GM21360 (cell line): ENCODE measurements around the gene ZNF326.
"Not testable (repeated sequence)": the region's sequence is repeated elsewhere in the genome, so short reads cannot be mapped to it uniquely, and the experiment has no call there.

Experiments
- ATAC-seq: cut with Tn5 transposase; IDR thresholded peaks from one replicate; pipeline ENCODE4 v1.9.1; 2021; ENCODE audit warnings: mild to moderate bottlenecking, moderate library complexity; ENCODE audit not compliant: unreplicated experiment

ZNF326 gene

GRCh38 chr1:89966656-89967055 lies 28.3 kb upstream of the ZNF326 start:
- ATAC-seq: no peak

DNA sequence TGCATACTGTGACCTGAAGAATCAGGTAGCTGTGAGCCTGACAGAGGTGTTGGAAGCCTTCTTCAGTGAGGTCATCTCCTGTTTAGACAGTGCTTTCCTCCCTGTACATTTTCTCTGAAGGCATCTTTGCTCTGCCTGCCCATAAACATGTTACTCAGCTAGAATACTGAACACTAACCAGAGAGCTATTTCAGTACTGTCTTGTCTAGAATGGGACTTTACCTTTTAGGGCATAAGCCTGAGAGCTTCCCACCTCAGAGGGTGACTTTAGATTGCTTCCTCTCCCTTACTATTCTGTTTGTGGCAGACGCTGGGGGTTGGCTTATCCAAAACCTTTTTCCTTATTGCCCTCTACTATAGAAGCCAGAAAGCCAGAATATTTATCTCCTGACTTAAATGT lies 23.3 kb upstream of the ZNF326 start:
- ATAC-seq: peak; percentile 73

GRCh38 chr1:89972024-89972423 lies 22.9 kb upstream of the ZNF326 start:
- ATAC-seq: no peak

DNA sequence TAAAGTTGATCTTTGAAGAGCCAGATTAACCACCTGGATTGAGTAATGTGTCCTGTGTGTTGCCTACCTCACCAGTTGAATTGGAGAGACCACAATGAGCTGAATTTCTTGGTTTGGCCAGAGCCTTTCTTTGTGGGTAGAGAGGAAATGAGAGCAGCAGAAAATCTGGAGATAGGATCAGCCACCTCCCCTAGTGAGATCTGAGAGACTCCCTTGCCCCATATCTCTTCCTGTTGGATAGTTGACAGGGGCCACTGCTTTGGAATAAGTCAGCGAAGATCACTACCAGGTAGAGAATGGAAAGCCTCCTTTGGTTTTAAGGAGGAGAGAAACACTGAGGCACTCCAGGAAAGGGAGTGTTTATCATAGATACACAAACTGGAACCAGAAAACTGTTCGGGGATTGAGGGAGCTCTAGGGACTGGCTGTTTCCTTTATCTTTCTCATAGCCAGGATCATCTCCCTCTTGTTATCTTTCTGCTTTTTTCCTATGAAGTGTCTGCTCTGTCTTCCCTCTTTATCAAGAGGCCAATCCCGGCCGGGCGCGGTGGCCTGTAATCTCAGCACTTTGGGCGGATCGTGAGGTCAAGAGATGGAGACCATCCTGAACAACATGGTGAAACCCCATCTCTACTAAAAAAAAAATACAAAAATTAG lies 21.3 kb upstream of the ZNF326 start:
- ATAC-seq: no peak

DNA sequence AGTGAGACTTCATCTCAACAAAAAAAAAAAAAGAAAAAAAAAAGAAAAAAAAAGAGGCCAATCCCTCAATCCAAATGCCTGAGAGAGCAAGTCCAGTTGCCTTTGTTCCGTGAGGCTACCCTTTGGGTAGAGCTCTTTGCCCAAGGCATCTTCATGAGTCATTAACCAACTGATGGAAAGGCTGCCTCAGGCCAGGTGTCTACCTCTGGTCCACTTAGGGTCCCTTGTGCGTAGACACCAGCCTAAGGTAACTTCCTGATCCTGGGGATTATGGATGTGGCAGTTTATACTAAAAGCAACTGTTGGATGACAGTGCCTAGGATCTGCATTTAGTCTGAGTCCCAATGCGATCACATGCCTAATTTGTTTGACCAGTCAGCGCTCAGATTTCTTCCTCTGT lies 20.7 kb upstream of the ZNF326 start:
- ATAC-seq: no peak

- ATAC-seq: no peak
These were observed 20.0 kb upstream of the ZNF326 start for GRCh38 chr1:89974696-89975470.

DNA sequence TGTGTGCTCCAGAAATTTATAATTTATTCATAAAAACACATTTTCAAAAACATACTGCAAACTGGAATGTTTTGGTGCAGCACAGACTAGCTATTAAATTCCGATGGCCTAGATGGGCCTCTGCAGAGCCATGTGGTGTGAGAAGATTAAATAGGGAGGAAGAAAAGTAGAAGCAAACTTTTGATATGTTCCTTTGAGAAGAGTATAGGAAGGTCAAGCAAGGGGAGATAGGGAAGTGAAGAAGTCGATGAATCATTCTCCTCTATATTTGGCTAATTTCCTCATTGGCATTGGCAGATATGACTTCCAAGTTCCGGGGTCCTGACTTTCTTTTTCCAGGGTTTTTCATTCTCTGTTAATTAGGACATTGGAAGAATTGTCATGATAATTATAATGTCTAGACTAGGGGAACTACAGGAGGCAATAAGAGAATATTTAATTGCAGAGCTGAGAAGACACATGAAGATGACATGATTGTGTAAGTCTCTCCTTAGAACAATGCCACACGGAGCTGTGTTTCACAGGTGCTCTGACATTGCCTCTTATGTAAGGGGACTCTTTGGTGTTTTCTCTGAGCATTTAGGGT lies 19.3 kb upstream of the ZNF326 start:
- no peak for ATAC-seq

DNA sequence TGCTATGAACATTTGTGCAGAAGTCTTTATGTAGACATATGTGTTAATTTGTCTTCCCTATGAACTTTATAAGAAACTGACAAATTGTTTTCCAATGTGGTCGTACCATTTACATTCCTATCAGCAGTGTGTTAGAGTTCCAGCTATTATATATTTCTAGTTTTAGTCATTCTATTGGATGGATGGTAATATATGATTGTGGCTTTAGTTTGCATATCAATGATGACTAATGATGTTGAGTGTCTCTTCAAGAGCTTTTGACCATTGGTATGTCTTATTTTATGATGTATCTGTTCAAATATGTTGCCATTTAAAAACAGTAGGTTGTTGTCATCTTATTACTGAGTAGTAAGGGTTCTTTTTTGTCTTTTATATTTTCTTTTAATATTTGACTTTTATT lies 16.2 kb upstream of the ZNF326 start:
- no peak for ATAC-seq

- ATAC-seq: no peak
These were observed 14.3 kb upstream of the ZNF326 start for GRCh38 chr1:89980605-89981004.

DNA sequence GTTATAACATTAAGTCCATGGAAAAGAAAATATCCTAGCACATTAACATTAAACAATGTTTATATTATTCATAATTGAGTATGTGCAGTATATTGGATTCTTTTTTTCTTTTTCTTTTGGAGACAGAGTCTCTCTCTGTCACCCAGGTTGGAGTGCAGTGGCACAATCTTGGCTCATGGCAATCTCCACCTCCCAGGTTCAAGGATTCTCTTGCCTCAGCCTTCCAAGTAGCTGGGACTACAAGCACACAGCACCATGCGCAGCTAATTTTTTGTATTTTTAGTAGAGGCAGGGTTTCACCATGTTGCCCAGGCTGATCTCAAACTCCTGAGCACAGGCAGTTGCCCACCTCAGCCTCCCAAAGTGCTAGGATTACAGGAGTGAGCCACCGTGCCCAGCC lies 12.1 kb upstream of the ZNF326 start:
- ATAC-seq: not testable (repeated sequence)

GRCh38 chr1:89984564-89985116 lies 10.3 kb upstream of the ZNF326 start:
- not testable (repeated sequence) for ATAC-seq

GRCh38 chr1:89986020-89986419 lies 8.9 kb upstream of the ZNF326 start:
- no peak for ATAC-seq

DNA sequence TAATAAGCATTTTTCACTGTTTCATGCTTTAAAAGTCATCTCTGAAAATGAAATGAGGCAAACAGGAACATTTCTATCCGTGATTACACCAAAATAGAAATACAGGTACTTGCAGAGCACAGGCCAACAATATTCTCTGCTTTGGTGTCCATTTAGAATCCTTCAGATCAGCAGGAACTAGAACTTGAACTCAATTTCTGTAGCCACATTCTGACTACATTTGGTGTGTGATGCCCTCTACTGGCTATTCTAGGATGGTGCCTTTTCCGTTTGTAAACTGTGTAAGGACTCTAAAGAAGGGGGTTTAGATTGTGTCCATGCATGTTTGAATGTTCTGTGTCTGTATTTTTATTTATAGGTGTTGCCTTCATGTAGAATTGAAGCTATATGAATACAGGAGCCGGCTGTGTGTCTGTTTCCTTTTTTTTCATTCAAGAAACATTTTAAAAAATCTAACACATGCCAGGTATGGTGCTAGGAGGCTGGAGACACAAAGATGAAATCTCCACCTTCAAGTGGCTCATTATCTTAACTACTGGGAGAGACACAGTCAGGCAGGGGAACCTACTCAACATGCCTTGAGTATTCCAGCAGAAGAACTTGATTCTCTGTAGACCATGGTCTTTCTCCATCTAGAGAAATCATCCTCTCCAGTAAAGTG lies 7.6 kb upstream of the ZNF326 start:
- peak; percentile 81 for ATAC-seq

- no peak for ATAC-seq
These were observed 5.8 kb upstream of the ZNF326 start for GRCh38 chr1:89989099-89989498.

DNA sequence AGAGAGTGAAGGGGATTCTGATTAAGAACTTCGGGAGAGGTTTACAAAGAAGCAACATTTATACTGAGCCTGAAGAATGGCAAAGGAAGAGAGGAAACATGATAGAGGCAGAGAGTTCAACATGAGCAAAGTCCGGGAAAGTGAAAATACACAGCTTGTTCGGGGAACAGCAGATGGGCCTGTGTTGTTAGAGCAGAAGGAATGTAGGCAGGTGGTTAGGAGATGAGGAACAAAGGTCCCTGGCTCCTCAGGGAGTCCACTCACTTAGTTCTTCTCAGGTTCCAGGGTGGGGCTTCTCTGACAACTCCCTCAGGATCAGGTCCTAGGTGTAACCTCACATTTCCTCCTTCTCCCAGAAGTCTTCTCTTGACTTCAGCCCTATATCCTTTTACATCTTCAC lies 5.1 kb upstream of the ZNF326 start:
- no peak for ATAC-seq

- no peak for ATAC-seq
These were observed 3.7 kb upstream of the ZNF326 start for GRCh38 chr1:89990976-89991831.

DNA sequence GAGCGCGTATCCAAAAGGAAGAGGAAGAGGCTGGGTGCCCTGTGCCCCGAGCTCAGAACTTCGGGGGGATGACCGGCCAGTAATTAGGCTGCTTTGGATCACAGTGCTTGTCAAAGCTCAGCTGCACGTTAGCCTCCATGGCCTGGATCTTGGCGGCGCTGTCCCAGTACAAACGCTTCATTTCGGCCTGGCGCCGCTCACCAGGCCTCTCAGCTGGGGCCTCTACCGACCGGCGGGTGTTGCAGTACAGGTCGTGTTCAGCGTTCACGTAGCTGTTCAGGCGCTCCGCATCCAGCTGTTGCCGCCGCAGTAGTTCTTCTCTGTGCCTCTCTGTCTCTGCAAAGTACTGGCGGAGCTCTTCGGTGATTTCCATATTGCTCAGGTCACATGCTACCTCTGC lies 1.4 kb upstream of the ZNF326 start:
- ATAC-seq: no peak

- no peak for ATAC-seq
These were observed 592 bp upstream of the ZNF326 start for GRCh38 chr1:89994231-89994804.

DNA sequence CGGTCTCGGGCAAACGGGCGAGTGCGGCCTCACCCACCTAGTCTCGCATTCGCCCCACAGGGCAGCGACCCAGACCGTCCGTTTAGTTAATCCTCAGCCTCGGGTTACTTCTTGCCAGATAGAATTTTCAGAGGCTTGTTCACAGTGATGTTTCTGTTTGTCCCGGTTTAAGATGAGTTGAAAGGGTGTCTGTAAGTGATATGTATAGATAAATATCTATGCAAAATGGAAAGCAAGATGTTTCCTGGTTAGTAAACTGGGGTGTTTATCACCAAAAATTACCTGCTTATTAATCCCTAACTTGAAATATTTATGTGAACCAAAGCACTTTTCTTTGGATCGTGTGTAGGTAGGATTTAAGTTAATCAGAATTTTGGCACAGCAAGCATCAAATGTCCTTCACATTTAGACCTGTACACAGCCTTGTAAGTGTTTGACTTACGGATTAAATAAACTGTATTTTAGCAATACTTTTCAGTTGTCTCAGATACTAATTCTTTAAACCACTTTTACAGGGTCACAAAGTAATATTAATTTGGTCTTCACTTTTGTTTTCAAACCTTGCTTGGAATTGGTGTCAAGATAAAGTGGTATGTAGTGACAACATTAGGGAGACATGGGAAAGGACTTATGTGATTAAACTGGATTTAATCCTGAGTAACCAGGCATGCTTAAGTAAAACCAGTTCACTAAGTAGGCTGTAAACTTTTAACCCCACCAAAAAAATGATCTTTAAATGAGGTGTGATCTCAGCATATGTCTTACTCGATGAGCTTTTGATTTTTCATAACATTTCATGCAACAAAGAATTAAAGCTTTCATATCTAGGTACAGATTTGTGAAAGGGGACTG lies 914 bp downstream of the ZNF326 start:
- no peak for ATAC-seq
